ENCODE measurements around the gene JUN. TPM values are rescaled to one million over a fixed set of nuclear protein-coding genes. Genes with fewer than 3 reads are reported as not detected.
A peak's percentile ranks its signal among the peaks of the same experiment; 100 is the strongest.

The JUN gene
- total RNA-seq, 1 experiment from 2014 or later = 15.9 TPM

GRCh38 chr1:58814251-58815068, 30.6 kb upstream of the JUN start (continued):
- TF ChIP-seq AR (CRISPR knock-in tag; IDR thresholded peaks at IDR 0.05) (no peak), CTCF (IDR thresholded peaks at IDR 0.05) (no peak), E2F5 (CRISPR knock-in tag; IDR thresholded peaks at IDR 0.05) (peak; percentile 37; the same call in 1 of the 2 replicates), FOXP4 (CRISPR knock-in tag; IDR thresholded peaks at IDR 0.05) (0 out of 2 replicates have a peak, but pooled peaks have one; percentile 48), CDX4 (CRISPR knock-in tag; IDR thresholded peaks at IDR 0.05; ENCODE audit: borderline replicate concordance) (no peak), ZBTB21 (CRISPR knock-in tag; IDR thresholded peaks at IDR 0.05; ENCODE audit: borderline replicate concordance) (peak; percentile 46; the same call in 1 of the 2 replicates), ZNF671 (CRISPR knock-in tag; IDR thresholded peaks at IDR 0.05) (no peak), MYBL2 (CRISPR knock-in tag; IDR thresholded peaks at IDR 0.05) (peak; percentile 23; the same call in 1 of the 2 replicates), NFYB (CRISPR knock-in tag; conservative IDR thresholded peaks at IDR 0.05; ENCODE audit: low read depth) (0 out of 2 replicates have a peak, but pooled peaks have one; percentile 6), ZNF281 (CRISPR knock-in tag; IDR thresholded peaks at IDR 0.05) (no peak), NFE2L1 (CRISPR knock-in tag; IDR thresholded peaks at IDR 0.05) (0 out of 2 replicates have a peak, but pooled peaks have one; percentile 55), ZNF138 (CRISPR knock-in tag; conservative IDR thresholded peaks at IDR 0.05) (no peak; the same call in 1 of the 2 replicates), USF2 (CRISPR knock-in tag; IDR thresholded peaks at IDR 0.05) (peak; percentile 22; the same call in 1 of the 2 replicates), MAX (CRISPR knock-in tag; IDR thresholded peaks at IDR 0.05) (peak; percentile 91)
